ENCODE results near the gene SETX. TPM values are rescaled to one million over a fixed set of nuclear protein-coding genes. Genes with fewer than 3 reads are reported as not detected.

Gene SETX
- total and polyA plus RNA-seq, 2 of the 13 experiments (the other 11 are each of a cell fraction or from before 2014, with no cell fraction given) = 13.2 to 39.0 TPM

GRCh38 chr9:132350861-132351315 lies 3.9 kb downstream of the SETX start:
- CTCF ChIA-PET (ENCODE audit: low intra/inter-chr PET ratio, low total read pairs) = no interaction called here
- no TSS peak for BruUV-seq (replicated peaks)
- Histone ChIP-seq H3K4me2 (ENCODE audit: low read depth, low read length) (no peak overlapping the region), H3K9me3 (ENCODE audit: low read length) (no peaks in the 10 kb centered on the region), H3K4me1 (ENCODE audit: insufficient read depth, low read length) (peaks cover 43% of the 10 kb centered on the region), H3K27me3 (ENCODE audit: control insufficient read depth in 1 of 2, insufficient read depth in 2 of 2, low read length in 2 of 2) (no peaks in the 10 kb centered on the region; a peak in 1 of 5 replicates), H3K4me3 (replicated peaks in 1 of 3; ENCODE audit: insufficient read depth in 1 of 3, low read depth in 2 of 3, low read length in 3 of 3) (no peak overlapping the region), H2AFZ (ENCODE audit: low read length) (no peak overlapping the region), H3K27ac (ENCODE audit: extremely low read length, insufficient read depth, low read length) (no peak overlapping the region), H3K79me2 (ENCODE audit: insufficient read depth, low read length) (peaks cover 38% of the 10 kb centered on the region), H3K36me3 (replicated peaks in 1 of 2; ENCODE audit: control insufficient read depth in 1 of 2, insufficient read depth in 2 of 2, low read length in 2 of 2) (peaks cover 3 to 62% of the 10 kb centered on the region in 2 experiments; a peak in 4 of 5 replicates), H4K20me1 (ENCODE audit: insufficient read depth, low read length) (0 out of 2 replicates have a peak, but pooled peaks cover 3% of the 10 kb centered on the region), H3K9ac (ENCODE audit: insufficient read depth, low read depth, low read length) (no peak overlapping the region)
- DNase-seq (ENCODE audit: low spot score) = no peak
- intact Hi-C loops (cut with micrococcal nuclease; ENCODE audit: unreplicated experiment) (no loop called here), in situ Hi-C loops (cut with HindIII; ENCODE audit: extremely low pct_ligation_motif_present, low pct_unique_long_range_greater_than_20kb) (no loop called here)
- no peak for FAIRE-seq
- POLR2A ChIA-PET = no interaction called here
- ATAC-seq = no peak
- WGBS (ENCODE audit: low lambda C conversion rate) = 93% methylated on average over 6 of the region's 6 CpGs
- TF ChIP-seq ZNF672 (CRISPR knock-in tag; IDR thresholded peaks at IDR 0.05) (no peak), JDP2 (CRISPR knock-in tag; IDR thresholded peaks at IDR 0.05; ENCODE audit: borderline replicate concordance) (no peak)

GRCh38 chr9:132348676-132349075 lies 6.1 kb downstream of the SETX start:
- Histone ChIP-seq H3K4me1 (ENCODE audit: insufficient read depth, low read length) (peaks cover 34% of the 10 kb centered on the region), H3K4me3 (replicated peaks in 1 of 3; ENCODE audit: insufficient read depth in 1 of 3, low read depth in 2 of 3, low read length in 3 of 3) (no peak overlapping the region), H3K27ac (ENCODE audit: extremely low read length, insufficient read depth, low read length) (no peak overlapping the region), H3K36me3 (replicated peaks in 1 of 2; ENCODE audit: control insufficient read depth in 1 of 2, insufficient read depth in 2 of 2, low read length in 2 of 2) (peaks cover 8 to 80% of the 10 kb centered on the region in 2 experiments), H3K4me2 (ENCODE audit: low read depth, low read length) (no peak overlapping the region), H2AFZ (ENCODE audit: low read length) (no peak overlapping the region), H3K9me3 (ENCODE audit: low read length) (no peaks in the 10 kb centered on the region), H3K27me3 (ENCODE audit: control insufficient read depth in 1 of 2, insufficient read depth in 2 of 2, low read length in 2 of 2) (no peaks in the 10 kb centered on the region), H3K9ac (ENCODE audit: insufficient read depth, low read depth, low read length) (no peak overlapping the region), H4K20me1 (ENCODE audit: insufficient read depth, low read length) (peaks cover 3% of the 10 kb centered on the region; the same call in 1 of the 2 replicates), H3K79me2 (ENCODE audit: insufficient read depth, low read length) (peaks cover 29% of the 10 kb centered on the region)
- no TSS peak for BruUV-seq (replicated peaks)
- DNase-seq (ENCODE audit: low spot score) (no peak), FAIRE-seq (no peak), ATAC-seq (no peak)
- POLR2A ChIA-PET = no interaction called here
- 75% methylated on average over 5 of the region's 5 CpGs for WGBS (ENCODE audit: low lambda C conversion rate)
- intact Hi-C loops (cut with micrococcal nuclease; ENCODE audit: unreplicated experiment) (no loop called here), in situ Hi-C loops (cut with HindIII; ENCODE audit: extremely low pct_ligation_motif_present, low pct_unique_long_range_greater_than_20kb) (no loop called here)
- CTCF ChIA-PET (ENCODE audit: low intra/inter-chr PET ratio, low total read pairs) = no interaction called here
- TF ChIP-seq NFIB (CRISPR knock-in tag; IDR thresholded peaks at IDR 0.05; ENCODE audit: borderline replicate concordance) (no peak), NKX3-1 (CRISPR knock-in tag; IDR thresholded peaks at IDR 0.05) (no peak), TAF15 (IDR thresholded peaks at IDR 0.05; ENCODE audit: low read depth, low read length, poor library complexity, severe bottlenecking) (no peak), ZBTB4 (CRISPR knock-in tag; IDR thresholded peaks at IDR 0.05; ENCODE audit: borderline replicate concordance) (no peak), ZNF207 (IDR thresholded peaks at IDR 0.05; ENCODE audit: borderline replicate concordance) (no peak), KLF16 (CRISPR knock-in tag; IDR thresholded peaks at IDR 0.05) (no peak), ZNF232 (CRISPR knock-in tag; IDR thresholded peaks at IDR 0.05; ENCODE audit: borderline replicate concordance) (no peak), SKI (IDR thresholded peaks at IDR 0.05; ENCODE audit: partially characterized antibody) (no peak), STAG1 (CRISPR knock-in tag; IDR thresholded peaks at IDR 0.05) (no peak), ZNF33B (CRISPR knock-in tag; IDR thresholded peaks at IDR 0.05) (no peak), CEBPB (IDR thresholded peaks at IDR 0.05; ENCODE audit: borderline replicate concordance, low read depth, low read length) (no peak), NR2F1 (CRISPR knock-in tag; IDR thresholded peaks at IDR 0.05) (no peak)
- TF ChIP-seq, protein P1, sequence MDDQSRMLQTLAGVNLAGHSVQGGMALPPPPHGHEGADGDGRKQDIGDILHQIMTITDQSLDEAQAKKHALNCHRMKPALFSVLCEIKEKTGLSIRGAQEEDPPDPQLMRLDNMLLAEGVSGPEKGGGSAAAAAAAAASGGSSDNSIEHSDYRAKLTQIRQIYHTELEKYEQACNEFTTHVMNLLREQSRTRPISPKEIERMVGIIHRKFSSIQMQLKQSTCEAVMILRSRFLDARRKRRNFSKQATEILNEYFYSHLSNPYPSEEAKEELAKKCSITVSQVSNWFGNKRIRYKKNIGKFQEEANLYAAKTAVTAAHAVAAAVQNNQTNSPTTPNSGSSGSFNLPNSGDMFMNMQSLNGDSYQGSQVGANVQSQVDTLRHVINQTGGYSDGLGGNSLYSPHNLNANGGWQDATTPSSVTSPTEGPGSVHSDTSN (CRISPR knock-in tag; IDR thresholded peaks at IDR 0.05; ENCODE audit: borderline replicate concordance) = no peak
